AG09319 (cell line): ENCODE results near the gene RPL31.

ENCODE experiments used
- DNase-seq: peaks from one replicate; pipeline ENCODE4 v3.0.0-alpha.2; 2010; ENCODE audit warnings: low read depth; ENCODE audit errors: extremely low read depth
- TF ChIP-seq, protein P1 (sequence below): IDR thresholded peaks from 2 replicates; pipeline ENCODE4 v1.5.1; 2011; ENCODE audit warnings: low read depth, mild to moderate bottlenecking, inconsistent platforms, low read length, moderate library complexity

Gene RPL31

DNA sequence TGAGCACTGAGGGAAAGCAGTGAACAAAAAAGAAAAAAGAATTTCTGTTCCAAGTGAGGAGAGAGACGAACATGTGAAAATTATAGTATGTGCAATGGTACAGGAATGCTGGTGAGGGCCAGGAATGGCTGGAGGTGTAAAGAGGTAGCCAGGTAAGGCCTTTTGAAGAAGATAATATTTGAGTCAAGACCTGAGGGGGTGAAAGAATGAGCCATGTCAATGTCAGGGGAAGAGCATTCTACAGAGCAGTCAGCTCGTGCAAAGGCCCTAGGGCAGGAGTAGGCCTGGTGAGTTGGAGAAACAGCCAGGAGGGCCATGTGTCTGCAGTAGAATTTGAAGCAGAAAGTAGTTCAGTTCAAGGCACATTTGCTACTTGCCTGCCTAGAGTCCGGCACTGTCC lies 12.4 kb upstream of the RPL31 start:
- no peak for DNase-seq
- TF ChIP-seq, protein P1, sequence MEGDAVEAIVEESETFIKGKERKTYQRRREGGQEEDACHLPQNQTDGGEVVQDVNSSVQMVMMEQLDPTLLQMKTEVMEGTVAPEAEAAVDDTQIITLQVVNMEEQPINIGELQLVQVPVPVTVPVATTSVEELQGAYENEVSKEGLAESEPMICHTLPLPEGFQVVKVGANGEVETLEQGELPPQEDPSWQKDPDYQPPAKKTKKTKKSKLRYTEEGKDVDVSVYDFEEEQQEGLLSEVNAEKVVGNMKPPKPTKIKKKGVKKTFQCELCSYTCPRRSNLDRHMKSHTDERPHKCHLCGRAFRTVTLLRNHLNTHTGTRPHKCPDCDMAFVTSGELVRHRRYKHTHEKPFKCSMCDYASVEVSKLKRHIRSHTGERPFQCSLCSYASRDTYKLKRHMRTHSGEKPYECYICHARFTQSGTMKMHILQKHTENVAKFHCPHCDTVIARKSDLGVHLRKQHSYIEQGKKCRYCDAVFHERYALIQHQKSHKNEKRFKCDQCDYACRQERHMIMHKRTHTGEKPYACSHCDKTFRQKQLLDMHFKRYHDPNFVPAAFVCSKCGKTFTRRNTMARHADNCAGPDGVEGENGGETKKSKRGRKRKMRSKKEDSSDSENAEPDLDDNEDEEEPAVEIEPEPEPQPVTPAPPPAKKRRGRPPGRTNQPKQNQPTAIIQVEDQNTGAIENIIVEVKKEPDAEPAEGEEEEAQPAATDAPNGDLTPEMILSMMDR, result no peak

DNA sequence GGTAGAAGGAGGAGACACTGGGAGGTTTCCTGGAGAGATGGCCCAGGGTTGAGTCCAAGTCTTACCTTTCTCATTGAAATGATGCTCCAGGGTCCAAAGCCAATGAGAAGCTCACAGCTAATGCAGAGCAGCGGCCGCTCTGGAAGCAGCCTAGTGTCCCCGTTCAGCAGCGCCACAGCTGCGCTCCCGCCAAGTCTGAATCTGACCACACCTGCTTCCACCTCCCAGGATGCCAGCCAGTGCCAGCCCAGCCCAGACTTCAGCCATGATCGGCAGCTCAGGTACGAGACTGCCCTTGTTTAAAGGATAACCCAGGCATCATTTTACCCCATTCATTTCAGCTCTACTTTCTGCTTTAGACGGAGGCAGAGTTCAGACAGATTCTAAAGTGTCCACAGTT lies 11.9 kb upstream of the RPL31 start:
- TF ChIP-seq, protein P1, result no peak
- no peak for DNase-seq

DNA sequence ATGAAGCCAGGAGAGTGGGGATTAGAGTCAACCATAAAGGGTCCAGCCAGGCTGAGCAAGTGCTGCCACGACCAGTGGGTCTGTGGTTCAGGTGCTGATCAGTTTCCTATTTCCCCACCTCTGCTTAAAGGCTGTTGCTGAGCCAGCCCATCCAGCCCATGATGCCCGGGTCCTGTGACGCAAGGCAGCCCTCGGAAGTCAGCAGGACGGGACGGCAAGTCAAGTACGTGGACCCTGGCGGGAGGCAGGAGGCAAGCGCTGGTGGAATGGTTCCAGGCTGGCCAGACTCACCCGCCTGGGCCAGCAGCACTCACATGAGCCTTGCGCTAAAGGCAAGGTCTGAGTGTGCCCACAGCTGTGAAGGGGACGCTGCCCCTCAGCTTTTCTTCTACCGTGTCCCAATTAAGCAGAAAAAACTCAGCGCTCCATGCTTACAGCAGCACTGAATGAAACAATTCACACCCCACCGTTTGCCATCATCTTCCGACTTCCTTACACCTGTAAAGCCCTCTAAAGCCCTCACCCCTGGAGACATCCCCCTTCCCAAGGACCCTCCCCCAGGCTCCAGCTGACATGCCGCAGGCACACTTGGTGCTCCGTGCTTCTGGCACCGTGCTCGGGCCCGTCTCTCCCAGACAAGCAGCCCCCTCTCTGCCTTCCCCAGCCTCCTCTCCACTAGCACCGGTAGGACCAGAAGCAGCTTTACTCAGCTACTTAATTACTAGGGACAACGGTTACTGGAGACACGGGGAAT lies 11.3 kb upstream of the RPL31 start:
- TF ChIP-seq, protein P1, result no peak
- no peak for DNase-seq

DNA sequence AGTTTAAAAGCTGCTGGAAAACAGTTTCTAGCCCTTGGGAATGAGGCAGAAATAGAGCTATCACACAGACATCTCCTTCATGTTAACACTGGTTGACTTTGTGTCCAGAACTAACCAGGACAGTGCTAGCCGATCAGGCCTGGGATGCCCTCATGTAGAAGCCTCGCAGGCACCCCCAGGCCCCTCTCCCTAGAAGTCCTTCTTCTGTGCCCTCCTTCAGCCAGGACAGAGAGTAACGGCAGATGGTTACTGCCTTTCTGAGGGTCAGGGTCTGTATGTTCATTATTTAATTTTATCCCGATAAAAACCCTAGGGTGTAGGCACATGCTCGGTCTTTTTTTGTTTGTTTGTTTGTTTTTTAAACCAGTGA lies 10.7 kb upstream of the RPL31 start:
- TF ChIP-seq, protein P1, result no peak
- DNase-seq, result no peak

DNA sequence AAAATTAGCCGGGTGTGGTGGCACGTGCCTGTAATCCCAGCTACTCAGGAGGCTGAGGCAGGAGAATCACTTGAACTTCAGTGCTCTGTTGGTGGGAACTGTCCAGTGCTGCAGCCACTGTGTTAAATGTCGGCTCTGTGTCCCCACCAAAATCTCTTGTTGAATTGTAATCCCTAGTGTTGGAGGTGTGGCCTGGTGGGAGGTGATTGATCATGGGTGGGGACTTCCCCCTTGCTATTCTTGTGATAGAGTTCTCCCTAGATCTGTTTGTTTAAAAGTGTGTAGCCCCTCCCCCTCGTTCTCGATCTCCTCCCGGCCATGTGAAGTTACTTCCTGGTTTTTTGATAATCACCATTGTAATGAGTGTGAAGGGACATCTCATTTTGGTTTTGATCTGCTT lies 9.8 kb upstream of the RPL31 start:
- DNase-seq, result no peak
- TF ChIP-seq, protein P1, result no peak

DNA sequence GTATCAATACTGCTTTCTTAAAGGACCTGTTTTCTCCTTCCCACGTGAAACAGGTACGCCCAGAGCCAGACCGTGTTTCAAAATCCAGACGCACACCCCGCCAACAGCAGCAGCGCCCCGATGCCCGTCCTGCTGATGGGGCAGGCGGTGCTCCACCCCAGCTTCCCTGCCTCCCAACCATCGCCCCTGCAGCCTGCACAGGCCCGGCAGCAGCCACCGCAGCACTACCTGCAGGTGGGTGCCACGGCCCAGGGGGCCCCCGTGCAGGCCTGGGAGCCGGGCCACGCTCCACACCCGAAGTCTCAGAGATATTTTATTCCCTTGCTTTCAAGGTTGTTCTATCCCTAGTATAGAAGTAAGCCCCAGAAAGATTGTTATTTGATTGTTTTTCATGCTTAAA lies 8.8 kb upstream of the RPL31 start:
- TF ChIP-seq, protein P1, result no peak
- no peak for DNase-seq

DNA sequence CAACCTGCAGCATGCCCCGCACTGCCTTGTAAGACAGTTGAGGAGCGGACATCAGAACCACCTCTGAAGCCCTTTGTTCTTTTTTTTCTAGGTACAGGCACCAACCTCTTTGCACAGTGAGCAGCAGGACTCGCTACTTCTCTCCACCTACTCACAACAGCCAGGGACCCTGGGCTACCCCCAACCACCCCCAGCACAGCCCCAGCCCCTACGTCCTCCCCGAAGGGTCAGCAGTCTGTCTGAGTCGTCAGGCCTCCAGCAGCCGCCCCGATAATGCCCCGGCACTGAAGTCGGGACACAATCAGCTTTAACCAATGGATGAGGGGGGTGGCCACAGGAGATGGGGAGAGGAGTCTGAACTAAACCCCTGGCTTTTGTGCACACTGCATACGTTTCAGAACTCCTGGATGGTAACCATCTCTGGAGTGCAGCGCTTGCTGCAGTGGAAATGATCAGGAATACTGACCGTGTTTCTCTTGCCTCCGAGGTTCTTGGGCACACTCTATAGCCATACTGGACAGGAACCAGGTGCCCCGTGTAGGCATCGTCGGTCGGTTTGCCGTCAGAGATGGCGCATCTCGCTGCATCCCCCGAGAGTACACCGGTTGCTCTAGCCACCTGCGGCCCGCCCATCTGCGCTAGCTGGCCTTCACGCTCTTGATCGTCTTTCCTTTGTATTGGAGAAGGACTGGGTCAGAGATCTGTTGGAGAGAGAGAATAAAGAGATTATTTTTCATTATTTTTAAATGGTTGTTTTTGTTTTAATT lies 6.6 kb upstream of the RPL31 start:
- no peak for DNase-seq
- TF ChIP-seq, protein P1, result no peak
